Fibroblast of skin of scalp (primary cell): ENCODE measurements around the gene GSTCD.
A peak's percentile ranks its signal among the peaks of the same experiment; 100 is the strongest.

Source experiments
- DNase-seq: peaks from one replicate; pipeline ENCODE4 v3.0.0-alpha.2; 2013

The GSTCD gene

DNA sequence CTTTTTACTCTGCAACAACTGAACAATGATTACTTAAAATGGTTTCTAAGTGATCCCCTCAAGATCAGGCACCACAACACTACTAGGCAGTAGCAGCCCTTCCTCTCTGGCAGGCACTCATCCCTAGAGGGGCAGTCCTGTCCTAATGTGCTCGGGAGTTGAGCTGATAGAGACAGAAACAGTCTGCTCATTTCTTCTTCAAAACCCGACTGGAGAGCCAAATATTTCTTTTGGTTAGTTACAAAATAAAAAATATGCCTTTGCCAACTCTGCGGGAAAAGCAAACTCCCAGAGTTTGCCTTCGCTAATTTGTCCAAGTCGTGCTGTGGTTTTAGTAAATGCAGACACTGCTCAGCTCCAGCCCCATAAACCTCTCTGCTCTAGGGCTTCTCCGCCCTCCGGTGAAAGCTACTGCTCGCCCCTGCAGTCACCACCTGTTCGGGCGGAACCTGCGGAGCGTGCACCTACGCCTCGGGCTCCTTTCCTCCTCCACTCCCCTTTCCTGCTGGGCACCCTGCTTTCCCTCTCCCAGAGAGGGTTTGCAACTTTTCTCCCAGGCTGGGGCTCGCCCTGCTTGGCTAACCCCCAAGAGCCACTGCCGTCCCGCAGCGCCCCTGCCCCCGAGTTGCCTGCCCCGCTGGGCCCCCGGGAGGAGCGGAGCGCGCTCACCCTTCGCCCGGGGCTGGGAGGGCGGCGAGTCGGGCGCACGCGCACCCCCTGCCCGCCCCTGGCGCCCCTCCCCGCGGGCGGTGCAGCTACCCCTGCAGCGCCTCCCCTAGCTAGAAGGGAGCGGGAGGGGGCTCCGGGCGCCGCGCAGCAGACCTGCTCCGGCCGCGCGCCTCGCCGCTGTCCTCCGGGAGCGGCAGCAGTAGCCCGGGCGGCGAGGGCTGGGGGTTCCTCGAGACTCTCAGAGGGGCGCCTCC, 186.3 kb downstream of the GSTCD start, which contains the start of gene NPNT:
NPNT (plus strand) TSS at position 812 of the 923 bp plus-strand sequence. CDS start 182 bp downstream, outside the sequence.
- DNase-seq, result peak; percentile 12

GRCh38 chr4:105895583-105896460, 187.2 kb downstream of the GSTCD start:
- DNase-seq, result no peak

- DNase-seq, result no peak
Measured at GRCh38 chr4:105896461-105896942, 187.9 kb downstream of the GSTCD start.
